ENCODE data around the gene AFF4.

The AFF4 gene

GRCh38 chr5:132895719-132896305 lies 67.6 kb downstream of the AFF4 start:
- no peak for DNase-seq (ENCODE audit: extremely low read depth in 1 of 2, low read depth in 1 of 2)

GRCh38 chr5:132890817-132891216 lies 72.6 kb downstream of the AFF4 start:
- no peak for DNase-seq (ENCODE audit: extremely low read depth in 1 of 2, low read depth in 1 of 2)

GRCh38 chr5:132889501-132889900 lies 73.9 kb downstream of the AFF4 start:
- DNase-seq (ENCODE audit: extremely low read depth in 1 of 2, low read depth in 1 of 2), result no peak

- DNase-seq (ENCODE audit: extremely low read depth in 1 of 2, low read depth in 1 of 2), result no peak
Measured at GRCh38 chr5:132887283-132887682, 76.2 kb downstream of the AFF4 start.

- no peak for DNase-seq (ENCODE audit: extremely low read depth in 1 of 2, low read depth in 1 of 2)
Measured at GRCh38 chr5:132886064-132886823, 77.2 kb downstream of the AFF4 start.

GRCh38 chr5:132884548-132884947 lies 78.9 kb downstream of the AFF4 start:
- no peak for DNase-seq (ENCODE audit: extremely low read depth in 1 of 2, low read depth in 1 of 2)

GRCh38 chr5:132883261-132883834 lies 80.1 kb downstream of the AFF4 start:
- no peak for DNase-seq (ENCODE audit: extremely low read depth in 1 of 2, low read depth in 1 of 2)

- DNase-seq (ENCODE audit: extremely low read depth in 1 of 2, low read depth in 1 of 2), result no peak
Measured at GRCh38 chr5:132877938-132878337, 85.5 kb downstream of the AFF4 start.

GRCh38 chr5:132877466-132877865 lies 86.0 kb downstream of the AFF4 start:
- DNase-seq (ENCODE audit: extremely low read depth in 1 of 2, low read depth in 1 of 2), result no peak

- no peak for DNase-seq (ENCODE audit: extremely low read depth in 1 of 2, low read depth in 1 of 2)
Measured at GRCh38 chr5:132876020-132876759, 87.2 kb downstream of the AFF4 start.

- DNase-seq (ENCODE audit: extremely low read depth in 1 of 2, low read depth in 1 of 2), result no peak
Measured at GRCh38 chr5:132873930-132874271, 89.5 kb downstream of the AFF4 start.

- DNase-seq (ENCODE audit: extremely low read depth in 1 of 2, low read depth in 1 of 2), result no peak
Measured at GRCh38 chr5:132873119-132873929, 90.1 kb downstream of the AFF4 start, which contains the start of gene LEAP2. TSS of gene LEAP2 (plus strand) at chr5:132873668. CDS start at chr5:132873695, 27 bp downstream.

GRCh38 chr5:132872788-132873118 lies 90.7 kb downstream of the AFF4 start:
- no peak for DNase-seq (ENCODE audit: extremely low read depth in 1 of 2, low read depth in 1 of 2)

- DNase-seq (ENCODE audit: extremely low read depth in 1 of 2, low read depth in 1 of 2), result no peak
Measured at GRCh38 chr5:132871459-132872284, 91.8 kb downstream of the AFF4 start.

GRCh38 chr5:132870801-132871200 lies 92.6 kb downstream of the AFF4 start:
- no peak for DNase-seq (ENCODE audit: extremely low read depth in 1 of 2, low read depth in 1 of 2)

- DNase-seq (ENCODE audit: extremely low read depth in 1 of 2, low read depth in 1 of 2), result no peak
Measured at GRCh38 chr5:132868754-132869153, 94.7 kb downstream of the AFF4 start.

GRCh38 chr5:132867046-132867451 lies 96.4 kb downstream of the AFF4 start:
- no peak for DNase-seq (ENCODE audit: extremely low read depth in 1 of 2, low read depth in 1 of 2)

GRCh38 chr5:132866342-132867045 lies 96.9 kb downstream of the AFF4 start, which contains the start of the genes GDF9 and UQCRQ:
TSS of gene GDF9 (minus strand) at chr5:132866469. CDS start at chr5:132864533, 1,936 bp downstream.
TSS of gene UQCRQ (plus strand) at chr5:132866642. CDS start at chr5:132866882, 240 bp downstream.
- DNase-seq (ENCODE audit: extremely low read depth in 1 of 2, low read depth in 1 of 2), result peak; percentile 80 to 94

GRCh38 chr5:132865668-132866341 lies 97.6 kb downstream of the AFF4 start:
- DNase-seq (ENCODE audit: extremely low read depth in 1 of 2, low read depth in 1 of 2), result no peak
